ENCODE results near the gene GRK7. TPM values are rescaled to one million over a fixed set of nuclear protein-coding genes. Genes with fewer than 3 reads are reported as not detected.

GRK7 gene, protein sequence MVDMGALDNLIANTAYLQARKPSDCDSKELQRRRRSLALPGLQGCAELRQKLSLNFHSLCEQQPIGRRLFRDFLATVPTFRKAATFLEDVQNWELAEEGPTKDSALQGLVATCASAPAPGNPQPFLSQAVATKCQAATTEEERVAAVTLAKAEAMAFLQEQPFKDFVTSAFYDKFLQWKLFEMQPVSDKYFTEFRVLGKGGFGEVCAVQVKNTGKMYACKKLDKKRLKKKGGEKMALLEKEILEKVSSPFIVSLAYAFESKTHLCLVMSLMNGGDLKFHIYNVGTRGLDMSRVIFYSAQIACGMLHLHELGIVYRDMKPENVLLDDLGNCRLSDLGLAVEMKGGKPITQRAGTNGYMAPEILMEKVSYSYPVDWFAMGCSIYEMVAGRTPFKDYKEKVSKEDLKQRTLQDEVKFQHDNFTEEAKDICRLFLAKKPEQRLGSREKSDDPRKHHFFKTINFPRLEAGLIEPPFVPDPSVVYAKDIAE (N-terminal part only)
- total RNA-seq, result not detected in 2 replicates

DNA sequence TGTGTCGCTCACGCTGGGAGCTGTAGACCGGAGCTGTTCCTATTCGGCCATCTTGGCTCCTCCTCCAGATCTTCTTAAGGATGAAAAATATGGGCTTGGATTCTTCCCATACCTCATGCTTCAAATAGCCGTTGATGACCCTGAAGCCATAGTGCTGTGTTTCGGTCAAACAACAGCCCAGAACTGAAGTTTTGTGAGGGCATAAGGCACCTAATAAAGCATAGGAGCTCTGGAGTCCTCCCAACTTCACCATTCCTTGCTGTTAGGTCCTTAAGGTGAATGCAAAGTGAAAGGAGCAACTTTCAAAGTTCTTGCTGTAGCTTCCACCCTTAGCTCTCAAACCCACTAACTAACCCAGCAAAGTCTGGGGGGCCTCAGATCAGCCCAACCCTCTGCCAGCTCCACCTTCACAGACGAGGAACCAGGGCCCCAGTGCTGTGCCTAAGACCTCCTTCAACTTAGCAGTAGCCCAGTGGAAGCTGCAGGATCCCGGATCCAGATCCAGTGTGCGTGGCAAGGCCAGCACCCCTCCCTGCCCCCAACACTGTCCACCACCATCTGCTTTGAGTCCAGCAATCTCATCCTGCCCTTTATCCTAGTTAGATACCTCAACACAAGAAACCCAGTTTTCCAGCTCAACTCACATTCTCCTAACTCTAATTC lies at the start of gene GRK7:
GRK7 (plus strand) TSS at position 321 of the 663 bp plus-strand sequence. CDS start 14,877 bp downstream, outside the sequence.

DNA sequence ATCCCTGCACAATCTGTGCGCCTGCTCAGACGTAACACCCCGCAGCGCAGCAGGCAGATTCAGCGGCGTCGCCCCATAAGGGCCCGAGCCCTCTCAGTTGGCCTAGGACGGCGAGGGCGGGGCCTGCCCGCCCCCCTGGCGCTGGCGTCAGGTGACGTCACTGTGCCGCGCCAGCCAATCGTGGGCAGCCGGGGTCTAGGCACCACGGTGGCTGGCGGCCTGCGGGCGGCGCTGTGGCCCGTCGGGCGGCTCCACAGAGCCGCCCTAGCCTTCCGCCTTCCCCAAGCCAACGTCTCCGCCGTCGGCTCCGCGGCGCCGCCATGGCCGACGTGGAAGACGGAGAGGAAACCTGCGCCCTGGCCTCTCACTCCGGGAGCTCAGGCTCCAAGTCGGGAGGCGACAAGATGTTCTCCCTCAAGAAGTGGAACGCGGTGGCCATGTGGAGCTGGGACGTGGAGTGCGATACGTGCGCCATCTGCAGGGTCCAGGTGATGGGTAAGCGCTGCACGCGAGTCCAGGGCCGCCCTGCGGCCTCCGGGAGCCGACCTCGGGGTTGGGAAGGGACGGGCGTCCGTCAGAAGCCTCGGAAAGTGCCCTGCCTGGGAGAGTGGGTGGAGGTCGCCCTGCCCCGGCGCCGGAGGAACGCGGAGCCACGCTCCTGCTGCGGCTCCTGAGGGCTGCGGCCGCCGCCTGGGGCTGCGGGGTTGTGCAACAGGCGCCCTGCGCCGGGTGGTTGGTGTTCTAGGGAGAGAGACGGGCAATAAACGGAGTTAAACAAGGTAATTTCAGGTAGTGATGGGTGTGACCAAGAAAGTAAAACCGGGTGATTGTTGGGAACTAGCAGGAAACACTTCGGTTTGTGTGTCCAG lies 25.0 kb upstream of the GRK7 start, which contains the start of gene RNF7:
RNF7 (plus strand) TSS at position 277 of the 869 bp plus-strand sequence; CDS start at position 321, 44 bp downstream.

Other genes starting within 250 kb of the GRK7 start
- gene RNF7, start 25.1 kb upstream of the GRK7 start, total RNA-seq, result 47.8 and 71.4 TPM in 2 replicates
- 30.4 and 58.0 TPM in 2 replicates for gene ATP1B3, start 113.2 kb downstream of the GRK7 start, total RNA-seq

Data from mesangial cell (primary cell).